Mucosa of stomach (tissue), 1 donor: Measurements from ENCODE around the gene NUMB.

Experiments used
- H3K27me3 ChIP-seq: one replicate; pipeline ENCODE4 v1.7.0; 2013; ENCODE audit warnings: mild to moderate bottlenecking, low read length; ENCODE audit not compliant: control insufficient read depth, insufficient read depth
- H3K36me3 ChIP-seq: one replicate; pipeline ENCODE4 v1.7.0; 2013; ENCODE audit warnings: low read length; ENCODE audit not compliant: control insufficient read depth, insufficient read depth
- H3K4me1 ChIP-seq: one replicate; pipeline ENCODE4 v1.7.0; 2013; ENCODE audit warnings: mild to moderate bottlenecking, low read length; ENCODE audit not compliant: control insufficient read depth, insufficient read depth
- H3K4me3 ChIP-seq: one replicate; pipeline ENCODE4 v1.7.0; 2013; ENCODE audit warnings: low read length
- H3K9ac ChIP-seq: one replicate; pipeline ENCODE4 v1.7.0; 2013; ENCODE audit warnings: mild to moderate bottlenecking, low read length, moderate library complexity
- H3K9me3 ChIP-seq: one replicate; pipeline ENCODE4 v1.7.0; 2013; ENCODE audit warnings: mild to moderate bottlenecking, low read length, moderate library complexity; ENCODE audit not compliant: control insufficient read depth
- donor health status: Pancreatic carcinoma.

The NUMB gene

DNA sequence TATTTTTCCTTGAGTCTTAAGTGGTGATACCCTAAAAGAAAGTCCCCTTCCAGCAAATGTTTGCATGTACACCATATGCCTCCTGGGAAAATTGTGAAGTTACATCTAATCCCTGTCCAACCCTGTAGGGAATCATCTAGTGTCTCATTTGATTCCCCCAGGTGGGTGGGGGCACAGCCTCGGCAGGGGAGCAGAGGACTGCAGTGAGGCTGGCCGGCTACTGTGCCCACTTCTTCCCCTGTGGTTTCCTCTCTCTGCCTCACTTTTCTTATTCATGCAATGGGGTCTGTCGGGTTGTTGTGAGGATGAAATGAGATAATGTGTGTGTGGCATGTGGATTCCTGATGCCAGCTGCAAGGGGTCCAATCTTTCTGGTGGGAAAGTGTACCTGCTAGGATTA lies 215.0 kb downstream of the NUMB start:
- Histone ChIP-seq H3K9ac (no peak overlapping the region), H3K27me3 (peaks cover 39% of the 10 kb centered on the region), H3K9me3 (no peaks in the 10 kb centered on the region), H3K36me3 (no peaks in the 10 kb centered on the region), H3K4me3 (no peak overlapping the region), H3K4me1 (peaks cover 17% of the 10 kb centered on the region)

DNA sequence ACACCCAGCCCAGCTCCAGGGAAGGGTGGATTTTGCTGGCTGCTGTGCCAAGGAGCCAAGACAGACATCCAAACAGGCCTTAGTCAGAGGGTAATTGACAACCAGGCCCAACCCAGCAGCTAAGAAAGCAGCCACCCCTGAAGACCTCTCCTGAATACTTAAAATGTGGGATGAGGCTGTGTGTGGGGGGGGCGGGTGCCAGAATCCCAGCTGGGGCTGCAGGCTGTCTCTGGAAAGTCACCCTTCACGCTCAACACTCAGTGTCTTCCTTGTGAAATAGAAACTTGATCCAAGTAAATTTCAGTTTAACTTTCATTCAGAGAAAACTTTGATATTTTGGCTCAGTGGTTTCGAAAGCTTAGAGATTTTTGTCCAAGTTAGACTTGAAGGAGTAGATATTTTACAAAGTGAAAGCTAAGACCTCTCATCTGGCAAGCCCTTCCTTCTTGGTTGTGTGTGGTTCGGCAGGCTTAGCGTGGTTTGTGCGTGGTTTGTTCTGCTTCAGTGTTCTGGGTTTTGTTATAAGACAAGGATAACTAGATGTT lies 215.9 kb downstream of the NUMB start:
- no peaks in the 10 kb centered on the region for H3K9me3 ChIP-seq
- H3K4me3 ChIP-seq, result no peak overlapping the region
- no peaks in the 10 kb centered on the region for H3K36me3 ChIP-seq
- peaks cover 24% of the 10 kb centered on the region for H3K4me1 ChIP-seq
- H3K27me3 ChIP-seq, result peaks cover 47% of the 10 kb centered on the region
- H3K9ac ChIP-seq, result no peak overlapping the region

DNA sequence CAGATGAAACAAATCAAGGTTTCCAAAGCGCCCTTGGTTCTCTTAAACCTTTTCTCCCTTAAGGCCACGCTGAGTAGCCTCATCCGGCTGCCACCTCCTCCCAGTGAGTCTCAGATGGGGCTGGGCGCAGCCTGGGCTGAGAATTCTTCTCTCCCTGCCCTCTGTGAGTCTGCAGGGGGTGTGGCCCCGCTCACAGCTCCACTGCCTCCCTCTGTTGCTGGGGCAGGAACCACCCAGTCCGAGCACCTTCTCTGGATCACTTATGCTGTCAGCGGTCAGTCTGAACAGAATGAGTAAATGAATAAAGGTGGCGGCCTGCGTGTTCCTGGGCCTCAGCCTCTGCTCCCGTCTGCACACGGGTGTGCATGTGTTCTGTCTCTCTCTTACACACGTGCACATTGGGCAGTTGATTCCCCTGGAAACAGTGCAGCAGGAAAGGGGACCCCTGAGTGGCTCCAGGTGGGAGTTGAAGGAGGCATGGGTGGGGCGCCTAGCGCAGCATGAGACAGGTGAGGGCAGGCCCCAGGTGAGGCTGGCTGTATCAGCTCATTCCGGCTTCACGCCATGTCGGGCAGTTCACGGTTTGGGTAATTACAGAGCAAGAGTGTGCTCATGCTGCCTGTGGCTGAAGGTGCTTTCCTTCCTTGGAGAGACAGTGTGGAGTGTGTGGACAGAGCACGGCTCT lies 216.7 kb downstream of the NUMB start:
- H3K9me3 ChIP-seq, result no peaks in the 10 kb centered on the region
- peaks cover 29% of the 10 kb centered on the region for H3K4me1 ChIP-seq
- no peaks in the 10 kb centered on the region for H3K36me3 ChIP-seq
- no peak overlapping the region for H3K9ac ChIP-seq
- H3K27me3 ChIP-seq, result peaks cover 54% of the 10 kb centered on the region
- H3K4me3 ChIP-seq, result no peak overlapping the region

DNA sequence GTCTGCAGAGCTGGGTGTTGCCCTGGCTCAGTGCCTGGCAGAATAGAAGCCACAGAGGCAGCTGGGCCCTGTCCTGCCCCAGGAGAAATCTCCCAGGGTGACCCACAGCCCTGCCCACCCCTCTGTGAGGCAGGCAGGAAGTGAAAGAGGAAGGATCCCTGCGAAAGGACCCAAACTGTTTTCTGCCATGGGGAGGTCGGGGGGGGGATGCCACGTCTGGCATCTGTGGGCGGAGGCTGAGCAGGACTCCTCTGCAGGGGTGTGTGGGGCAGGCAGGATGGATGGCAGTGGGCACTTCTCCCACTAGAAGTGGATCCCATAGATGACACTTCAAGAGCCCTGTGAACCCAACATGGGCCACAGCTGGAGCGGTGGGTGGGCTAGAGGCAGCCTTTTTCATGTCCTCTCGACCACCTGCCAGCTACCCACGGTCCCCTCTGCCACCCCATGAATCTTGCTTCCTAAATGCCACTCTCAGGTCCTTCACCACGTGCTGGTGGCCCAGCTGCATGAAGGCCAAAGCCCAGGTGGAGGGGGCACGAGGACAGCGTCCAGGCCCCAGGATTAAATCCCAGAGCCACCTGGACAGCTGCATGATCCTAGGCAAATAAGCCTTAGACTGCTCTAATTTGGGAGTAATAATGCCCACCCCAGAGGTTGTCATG lies 217.4 kb downstream of the NUMB start:
- Histone ChIP-seq H3K9ac (no peak overlapping the region), H3K36me3 (no peaks in the 10 kb centered on the region), H3K9me3 (no peaks in the 10 kb centered on the region), H3K4me3 (no peak overlapping the region), H3K27me3 (peaks cover 57% of the 10 kb centered on the region), H3K4me1 (peaks cover 29% of the 10 kb centered on the region)

DNA sequence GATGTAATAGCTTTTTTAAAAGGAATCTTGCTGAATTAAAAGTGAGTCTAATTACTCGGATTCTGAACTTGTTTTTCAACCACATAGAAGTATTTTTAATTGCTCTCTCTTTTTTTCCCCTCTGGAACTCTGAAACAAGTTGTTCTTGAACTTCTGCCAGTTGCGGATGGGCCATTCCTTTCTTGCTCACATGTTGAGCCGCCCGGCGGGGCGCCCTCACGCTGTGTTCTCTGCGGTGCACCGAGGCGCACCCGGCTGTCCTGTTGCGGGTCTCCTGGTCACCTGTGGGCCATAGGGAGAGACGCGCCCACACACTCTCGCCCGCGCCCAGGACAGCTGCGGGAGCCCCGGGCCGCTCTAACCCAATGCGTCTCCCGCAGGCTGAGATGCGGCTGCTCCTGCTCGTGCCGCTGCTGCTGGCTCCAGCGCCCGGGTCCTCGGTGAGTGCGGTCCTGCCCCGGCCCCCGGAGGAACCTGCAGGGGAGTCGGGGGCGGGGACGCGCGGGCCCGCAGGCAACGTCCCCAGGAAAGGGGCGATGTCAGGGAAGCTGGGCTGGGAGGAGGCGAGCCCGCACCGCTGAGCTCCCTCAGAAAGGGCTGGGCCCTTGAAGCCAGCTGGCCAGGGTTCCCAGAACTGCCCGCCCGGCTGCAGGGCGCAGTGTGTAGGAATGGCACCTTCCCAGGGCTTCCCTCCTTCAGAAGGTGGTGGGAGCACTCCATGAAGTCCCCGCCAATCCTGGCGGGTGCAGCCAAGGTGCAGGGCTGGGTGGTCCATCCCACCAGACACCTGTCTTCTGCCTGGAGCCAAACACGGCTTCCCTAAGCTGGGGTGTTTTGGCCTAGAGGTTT lies 218.7 kb downstream of the NUMB start:
- H3K36me3 ChIP-seq, result no peaks in the 10 kb centered on the region
- H3K27me3 ChIP-seq, result peaks cover 61% of the 10 kb centered on the region
- H3K4me1 ChIP-seq, result peaks cover 29% of the 10 kb centered on the region
- H3K4me3 ChIP-seq, result no peak overlapping the region
- no peaks in the 10 kb centered on the region for H3K9me3 ChIP-seq
- H3K9ac ChIP-seq, result no peak overlapping the region

DNA sequence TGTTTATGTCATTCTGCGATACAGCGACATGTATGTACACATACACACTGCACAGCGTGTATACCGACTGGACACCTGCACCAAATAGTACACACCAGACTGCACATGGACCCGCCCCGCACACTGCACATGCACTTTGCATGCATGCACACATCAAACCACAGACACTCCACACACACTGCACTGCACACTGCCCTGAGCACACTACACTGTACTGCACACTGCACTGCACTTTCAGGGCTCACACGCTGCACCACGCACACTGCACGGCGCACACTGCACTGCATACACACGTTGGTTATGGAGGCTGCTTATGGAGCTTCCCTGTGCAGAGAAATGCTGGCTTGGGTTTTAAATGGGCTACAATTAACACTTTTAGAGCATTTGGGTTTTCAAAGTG lies 219.4 kb downstream of the NUMB start:
- Histone ChIP-seq H3K4me1 (peaks cover 29% of the 10 kb centered on the region), H3K27me3 (peaks cover 68% of the 10 kb centered on the region), H3K36me3 (no peaks in the 10 kb centered on the region), H3K4me3 (no peak overlapping the region), H3K9ac (no peak overlapping the region), H3K9me3 (no peaks in the 10 kb centered on the region)

DNA sequence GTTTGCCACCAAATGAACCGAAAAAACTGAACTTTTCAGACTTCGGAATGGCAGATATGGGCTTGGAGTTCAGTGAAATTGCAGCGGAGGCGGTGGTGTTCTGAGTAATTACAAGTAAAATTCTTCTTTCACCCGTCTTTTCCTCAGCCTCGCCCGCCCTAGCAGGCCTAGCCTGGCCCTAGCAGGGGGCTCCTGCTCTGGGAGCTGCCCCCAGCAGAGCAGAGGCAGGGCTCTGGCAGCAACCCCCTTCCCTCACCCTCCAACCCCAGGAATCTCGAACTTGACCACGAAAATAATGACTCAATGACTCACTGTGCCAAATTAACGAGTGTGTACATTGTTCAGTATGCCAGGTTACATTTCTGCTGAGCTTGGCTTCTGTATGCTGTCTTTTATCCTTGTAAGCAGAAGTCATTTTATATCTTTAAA lies 219.9 kb downstream of the NUMB start:
- no peak overlapping the region for H3K4me3 ChIP-seq
- H3K9ac ChIP-seq, result peak overlapping the region; percentile 43

DNA sequence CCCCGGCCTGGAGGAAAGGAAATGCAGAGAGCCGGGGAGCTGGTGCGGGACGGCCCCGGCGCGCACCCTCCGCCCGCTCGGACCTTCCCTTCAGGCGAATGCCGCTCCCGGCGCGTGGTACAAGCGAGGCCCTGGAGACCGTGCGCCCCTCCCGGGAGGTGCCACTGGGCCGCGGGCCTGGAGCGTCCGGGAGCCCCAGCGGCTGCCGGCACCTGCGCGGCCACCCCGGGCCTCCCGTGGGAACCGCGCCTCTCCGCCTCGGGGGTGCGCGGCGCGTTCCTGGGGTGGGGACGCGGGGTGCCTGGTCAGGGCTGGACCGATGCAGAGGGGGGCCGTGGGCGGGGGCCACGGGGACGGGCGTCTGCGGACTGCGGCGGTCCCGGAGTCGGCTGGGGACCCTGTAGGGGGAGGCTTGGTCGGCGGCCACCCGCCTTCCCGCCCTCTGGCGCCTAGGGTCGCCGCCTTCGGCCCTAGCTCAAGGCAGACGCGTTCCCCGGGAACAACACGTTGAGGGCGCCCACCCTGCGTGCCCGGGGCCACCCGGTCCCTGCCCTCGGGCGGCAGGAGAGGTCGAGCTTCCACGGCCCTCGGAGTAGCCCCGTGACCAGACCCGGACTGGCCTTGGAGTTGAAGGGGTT lies 220.4 kb downstream of the NUMB start:
- peaks cover 78% of the 10 kb centered on the region for H3K27me3 ChIP-seq
- H3K9me3 ChIP-seq, result no peaks in the 10 kb centered on the region
- H3K9ac ChIP-seq, result peak overlapping the region; percentile 43
- H3K36me3 ChIP-seq, result no peaks in the 10 kb centered on the region
- H3K4me3 ChIP-seq, result no peak overlapping the region
- H3K4me1 ChIP-seq, result peaks cover 29% of the 10 kb centered on the region

More for the DNA sequence above, 219.9 kb downstream of the NUMB start:
- H3K4me1 ChIP-seq, result peaks cover 29% of the 10 kb centered on the region
- H3K9me3 ChIP-seq, result no peaks in the 10 kb centered on the region
- no peaks in the 10 kb centered on the region for H3K36me3 ChIP-seq
- peaks cover 73% of the 10 kb centered on the region for H3K27me3 ChIP-seq

DNA sequence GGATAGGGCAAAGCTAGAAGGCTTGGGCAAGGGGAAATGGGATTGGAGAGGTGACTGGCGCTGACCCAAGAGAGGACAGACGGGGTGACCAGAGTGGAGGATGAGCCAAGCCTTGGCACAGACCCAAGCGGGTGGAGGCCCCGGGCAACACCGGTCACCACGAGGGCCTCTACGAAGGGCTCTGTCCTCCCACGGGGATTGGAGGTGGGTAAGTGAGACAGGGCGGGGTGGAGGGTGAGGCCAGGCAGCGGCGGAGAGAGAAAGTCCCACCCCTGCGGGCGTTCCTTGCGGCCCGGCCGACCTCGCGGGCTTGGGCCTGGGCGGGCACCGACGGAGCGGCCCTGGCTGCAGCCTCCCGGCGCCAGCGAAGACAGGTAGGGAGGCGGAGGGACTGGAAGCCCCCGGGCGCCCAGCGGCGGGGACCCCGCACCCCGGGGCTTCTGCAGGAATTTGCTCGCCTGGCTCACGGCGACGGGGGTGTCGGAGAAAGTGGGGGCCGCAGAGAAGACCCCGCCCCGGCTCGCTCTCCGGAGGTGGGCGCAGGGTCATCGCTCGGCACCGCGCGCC lies 221.0 kb downstream of the NUMB start, which contains the start of gene PAPLN:
Gene PAPLN, plus strand, starts transcription at position 288 of the 567 bp plus-strand sequence. CDS start 2,273 bp downstream, outside the sequence.
- H3K4me3 ChIP-seq, result no peak within 1 kb of the TSS
- H3K36me3 ChIP-seq, result no peaks in the 10 kb centered on the region
- H3K9me3 ChIP-seq, result no peaks in the 10 kb centered on the region
- peaks cover 84% of the 10 kb centered on the region for H3K27me3 ChIP-seq
- peak within 1 kb of the TSS; percentile 43 for H3K9ac ChIP-seq
- peaks cover 29% of the 10 kb centered on the region for H3K4me1 ChIP-seq

DNA sequence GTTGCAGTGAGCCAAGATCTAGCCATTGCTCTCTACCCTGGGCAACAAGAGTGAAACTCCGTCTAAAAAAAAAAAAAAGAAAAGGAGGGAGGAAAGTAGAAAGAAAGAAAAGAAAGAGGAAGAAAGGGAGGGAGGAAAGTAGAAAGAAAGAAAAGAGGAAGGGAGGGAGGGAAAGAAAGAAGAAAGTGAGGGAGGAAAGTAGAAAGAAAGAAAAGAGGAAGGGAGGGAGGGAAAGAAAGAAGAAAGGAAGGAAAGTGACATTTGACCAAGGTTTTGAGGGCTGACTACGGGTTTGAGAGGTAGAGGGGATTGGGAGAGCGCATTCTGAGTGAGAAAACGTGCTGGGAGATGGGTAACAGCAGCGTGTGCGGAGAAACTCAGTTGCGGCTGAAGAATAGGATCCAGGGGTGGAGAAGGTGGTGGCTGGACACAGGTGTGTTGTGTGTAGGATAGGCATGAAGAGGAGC lies 221.6 kb downstream of the NUMB start:
- no peaks in the 10 kb centered on the region for H3K9me3 ChIP-seq
- peaks cover 86% of the 10 kb centered on the region for H3K27me3 ChIP-seq
- no peaks in the 10 kb centered on the region for H3K36me3 ChIP-seq
- no peak overlapping the region for H3K4me3 ChIP-seq
- peaks cover 29% of the 10 kb centered on the region for H3K4me1 ChIP-seq
- H3K9ac ChIP-seq, result no peak overlapping the region

DNA sequence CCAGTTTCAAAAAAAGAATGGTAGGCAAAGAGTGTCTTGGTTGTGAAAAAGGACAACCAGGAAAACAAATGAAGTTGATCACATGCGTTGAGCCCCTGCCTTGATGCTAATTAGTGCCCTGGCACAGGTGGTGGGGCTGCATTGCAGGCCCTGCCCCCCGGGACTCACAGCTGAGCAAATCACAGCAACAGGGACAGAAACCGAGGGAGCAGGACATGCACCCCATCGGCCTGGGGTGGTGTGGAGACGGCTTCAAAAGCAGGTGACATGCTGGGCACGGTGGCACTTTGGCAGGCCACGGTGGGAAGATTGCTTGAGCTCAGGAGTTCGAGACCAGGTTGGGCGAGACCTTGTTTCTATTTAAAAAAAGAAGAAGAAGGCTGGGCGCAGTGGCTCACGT lies 222.2 kb downstream of the NUMB start:
- peaks cover 29% of the 10 kb centered on the region for H3K4me1 ChIP-seq
- H3K4me3 ChIP-seq, result no peak overlapping the region
- no peaks in the 10 kb centered on the region for H3K36me3 ChIP-seq
- peaks cover 84% of the 10 kb centered on the region for H3K27me3 ChIP-seq
- H3K9me3 ChIP-seq, result no peaks in the 10 kb centered on the region
- H3K9ac ChIP-seq, result no peak overlapping the region
